Measurements from ENCODE around the gene KLHL36.

GRCh38 chr16:84683691-84684591 lies 35.6 kb downstream of the KLHL36 start:
- TF ChIP-seq POLR2A (IDR thresholded peaks at IDR 0.05; ENCODE audit: low read depth) (no peak), POLR2AphosphoS5 (IDR thresholded peaks at IDR 0.05) (no peak)
- TF ChIP-seq, protein P1, sequence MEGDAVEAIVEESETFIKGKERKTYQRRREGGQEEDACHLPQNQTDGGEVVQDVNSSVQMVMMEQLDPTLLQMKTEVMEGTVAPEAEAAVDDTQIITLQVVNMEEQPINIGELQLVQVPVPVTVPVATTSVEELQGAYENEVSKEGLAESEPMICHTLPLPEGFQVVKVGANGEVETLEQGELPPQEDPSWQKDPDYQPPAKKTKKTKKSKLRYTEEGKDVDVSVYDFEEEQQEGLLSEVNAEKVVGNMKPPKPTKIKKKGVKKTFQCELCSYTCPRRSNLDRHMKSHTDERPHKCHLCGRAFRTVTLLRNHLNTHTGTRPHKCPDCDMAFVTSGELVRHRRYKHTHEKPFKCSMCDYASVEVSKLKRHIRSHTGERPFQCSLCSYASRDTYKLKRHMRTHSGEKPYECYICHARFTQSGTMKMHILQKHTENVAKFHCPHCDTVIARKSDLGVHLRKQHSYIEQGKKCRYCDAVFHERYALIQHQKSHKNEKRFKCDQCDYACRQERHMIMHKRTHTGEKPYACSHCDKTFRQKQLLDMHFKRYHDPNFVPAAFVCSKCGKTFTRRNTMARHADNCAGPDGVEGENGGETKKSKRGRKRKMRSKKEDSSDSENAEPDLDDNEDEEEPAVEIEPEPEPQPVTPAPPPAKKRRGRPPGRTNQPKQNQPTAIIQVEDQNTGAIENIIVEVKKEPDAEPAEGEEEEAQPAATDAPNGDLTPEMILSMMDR (IDR thresholded peaks at IDR 0.05) = no peak
